ENCODE data around the gene IL32. TPM values are rescaled to one million over a fixed set of nuclear protein-coding genes. Genes with fewer than 3 reads are reported as not detected.

Gene IL32
- total RNA-seq, 1 experiment from 2014 or later, result 4.5 TPM

DNA sequence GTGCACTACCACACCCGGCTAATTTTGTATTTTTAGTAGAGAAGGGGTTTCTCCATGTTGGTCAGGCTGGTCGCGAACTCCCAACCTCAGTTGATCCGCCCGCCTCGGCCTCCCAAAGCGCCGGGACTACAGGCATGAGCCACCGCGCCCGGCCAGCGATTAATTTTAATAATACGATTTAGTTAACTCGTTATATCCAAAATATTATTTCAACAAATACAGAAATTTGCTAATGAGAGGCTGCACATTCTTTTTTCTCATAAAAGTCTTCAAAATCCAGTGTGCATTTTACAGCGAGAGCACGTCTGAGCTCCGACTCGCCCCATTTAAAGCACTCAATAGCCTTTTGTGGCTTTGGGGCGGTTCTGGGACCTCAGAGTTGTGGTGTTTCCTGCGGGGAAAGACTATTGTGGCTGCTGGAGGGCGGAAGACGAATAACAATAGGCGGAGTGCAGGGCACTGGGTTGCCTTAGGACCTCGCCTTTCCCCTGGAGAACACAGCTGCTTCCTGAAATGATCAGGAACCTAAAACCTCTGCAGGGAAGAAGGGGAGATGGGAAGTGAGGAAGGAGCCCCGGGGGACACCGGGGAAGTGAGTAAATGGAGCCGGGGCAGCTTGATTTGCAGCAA, 36.5 kb downstream of the IL32 start:
- POLR2A ChIA-PET (ENCODE audit: low non-redundant PET), result no interaction called here

DNA sequence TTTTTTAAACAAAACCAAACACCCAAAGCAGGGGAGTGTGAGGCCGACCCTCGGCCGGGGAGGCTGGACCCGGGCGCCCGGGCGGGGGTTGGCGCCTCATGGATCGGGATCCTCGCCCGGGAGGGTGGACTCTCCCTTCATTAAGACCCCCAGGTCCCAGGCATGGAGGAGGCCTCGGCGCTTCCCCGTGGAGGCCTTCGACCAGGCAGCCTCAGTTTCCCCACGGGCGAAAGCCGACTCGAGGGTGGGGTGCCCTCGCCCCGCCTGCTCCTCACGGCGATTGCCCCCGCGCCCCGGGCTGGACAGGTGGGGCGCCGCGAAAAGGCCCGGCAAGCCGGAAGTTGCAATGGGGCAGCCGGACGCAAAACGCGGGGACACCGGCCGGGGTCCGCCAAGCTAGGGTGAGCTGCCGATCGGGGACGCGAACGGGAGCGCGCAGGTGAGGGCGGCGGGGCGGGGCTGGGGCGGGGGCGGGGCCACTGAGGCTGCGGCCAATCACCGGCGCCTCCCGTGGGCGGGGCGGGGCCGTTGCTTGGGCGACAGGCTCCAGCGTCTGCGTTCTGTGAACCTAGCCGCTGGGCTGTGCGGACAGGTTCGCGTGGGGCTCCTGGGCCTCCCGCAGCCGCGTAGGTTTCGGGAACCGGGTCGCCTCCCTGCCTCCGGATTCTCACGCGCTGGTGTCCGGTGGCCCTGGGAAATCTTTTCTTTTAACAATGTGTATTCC, 40.9 kb downstream of the IL32 start:
- H3K27me3 ChIP-seq (replicated peaks; ENCODE audit: insufficient read depth, low read depth, low read length, poor library complexity), result no peaks in the 10 kb centered on the region
- no TSS peak for BruUV-seq (replicated peaks)
- TF ChIP-seq, protein P1, sequence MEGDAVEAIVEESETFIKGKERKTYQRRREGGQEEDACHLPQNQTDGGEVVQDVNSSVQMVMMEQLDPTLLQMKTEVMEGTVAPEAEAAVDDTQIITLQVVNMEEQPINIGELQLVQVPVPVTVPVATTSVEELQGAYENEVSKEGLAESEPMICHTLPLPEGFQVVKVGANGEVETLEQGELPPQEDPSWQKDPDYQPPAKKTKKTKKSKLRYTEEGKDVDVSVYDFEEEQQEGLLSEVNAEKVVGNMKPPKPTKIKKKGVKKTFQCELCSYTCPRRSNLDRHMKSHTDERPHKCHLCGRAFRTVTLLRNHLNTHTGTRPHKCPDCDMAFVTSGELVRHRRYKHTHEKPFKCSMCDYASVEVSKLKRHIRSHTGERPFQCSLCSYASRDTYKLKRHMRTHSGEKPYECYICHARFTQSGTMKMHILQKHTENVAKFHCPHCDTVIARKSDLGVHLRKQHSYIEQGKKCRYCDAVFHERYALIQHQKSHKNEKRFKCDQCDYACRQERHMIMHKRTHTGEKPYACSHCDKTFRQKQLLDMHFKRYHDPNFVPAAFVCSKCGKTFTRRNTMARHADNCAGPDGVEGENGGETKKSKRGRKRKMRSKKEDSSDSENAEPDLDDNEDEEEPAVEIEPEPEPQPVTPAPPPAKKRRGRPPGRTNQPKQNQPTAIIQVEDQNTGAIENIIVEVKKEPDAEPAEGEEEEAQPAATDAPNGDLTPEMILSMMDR (conservative IDR thresholded peaks at IDR 0.05; ENCODE audit: low read depth, low read length), result no peak
- TF ChIP-seq EZH2 (IDR thresholded peaks at IDR 0.05; ENCODE audit: borderline replicate concordance, low read depth, low read length, poor library complexity, severe bottlenecking), result no peak
- peaks cover 8% of the 10 kb centered on the region for H3K4me1 ChIP-seq (ENCODE audit: insufficient read depth, low read length, poor library complexity, severe bottlenecking)
- H3K36me3 ChIP-seq (ENCODE audit: insufficient read depth, low read length, poor library complexity, severe bottlenecking), result no peaks in the 10 kb centered on the region
- intact Hi-C loops (cut with micrococcal nuclease; ENCODE audit: unreplicated experiment), result no loop called here
- H3K27ac ChIP-seq (ENCODE audit: low read depth, low read length, poor library complexity, severe bottlenecking), result peak overlapping the region; percentile 77
- CTCF ChIA-PET, result interaction anchor here (1.1 kb wide), 1 partner anchor 23 kb away, joined by 10 read pairs; no protein-coding TSS in a partner anchor
- POLR2A ChIA-PET (ENCODE audit: low non-redundant PET), result interaction anchor here (0.6 kb wide), 2 partner anchors 531 to 1496 kb away, joined by 5 to 6 read pairs; no protein-coding TSS in a partner anchor
- peak overlapping the region; percentile 74 for H3K4me3 ChIP-seq (ENCODE audit: low read depth, low read length, poor library complexity, severe bottlenecking)
- no peaks in the 10 kb centered on the region for H3K9me3 ChIP-seq (ENCODE audit: low read depth, low read length, poor library complexity, severe bottlenecking)
- DNase-seq (ENCODE audit: low spot score), result peak; percentile 93

More for the DNA sequence above, 36.5 kb downstream of the IL32 start:
- Histone ChIP-seq H3K9me3 (ENCODE audit: low read depth, low read length, poor library complexity, severe bottlenecking) (no peaks in the 10 kb centered on the region), H3K27ac (ENCODE audit: low read depth, low read length, poor library complexity, severe bottlenecking) (peak overlapping the region; percentile 19), H3K4me1 (ENCODE audit: insufficient read depth, low read length, poor library complexity, severe bottlenecking) (peaks cover 17% of the 10 kb centered on the region), H3K4me3 (ENCODE audit: low read depth, low read length, poor library complexity, severe bottlenecking) (no peak overlapping the region), H3K27me3 (replicated peaks; ENCODE audit: insufficient read depth, low read depth, low read length, poor library complexity) (no peaks in the 10 kb centered on the region), H3K36me3 (ENCODE audit: insufficient read depth, low read length, poor library complexity, severe bottlenecking) (no peaks in the 10 kb centered on the region)
- TF ChIP-seq, protein P1 (conservative IDR thresholded peaks at IDR 0.05; ENCODE audit: low read depth, low read length), result no peak
- intact Hi-C loops (cut with micrococcal nuclease; ENCODE audit: unreplicated experiment), result no loop called here
- peak; percentile 63 for DNase-seq (ENCODE audit: low spot score)
- no TSS peak for BruUV-seq (replicated peaks)
- CTCF ChIA-PET, result interaction anchor here (0.7 kb wide), 2 partner anchors 21 to 533 kb away, joined by 3 to 9 read pairs; no protein-coding TSS in a partner anchor

DNA sequence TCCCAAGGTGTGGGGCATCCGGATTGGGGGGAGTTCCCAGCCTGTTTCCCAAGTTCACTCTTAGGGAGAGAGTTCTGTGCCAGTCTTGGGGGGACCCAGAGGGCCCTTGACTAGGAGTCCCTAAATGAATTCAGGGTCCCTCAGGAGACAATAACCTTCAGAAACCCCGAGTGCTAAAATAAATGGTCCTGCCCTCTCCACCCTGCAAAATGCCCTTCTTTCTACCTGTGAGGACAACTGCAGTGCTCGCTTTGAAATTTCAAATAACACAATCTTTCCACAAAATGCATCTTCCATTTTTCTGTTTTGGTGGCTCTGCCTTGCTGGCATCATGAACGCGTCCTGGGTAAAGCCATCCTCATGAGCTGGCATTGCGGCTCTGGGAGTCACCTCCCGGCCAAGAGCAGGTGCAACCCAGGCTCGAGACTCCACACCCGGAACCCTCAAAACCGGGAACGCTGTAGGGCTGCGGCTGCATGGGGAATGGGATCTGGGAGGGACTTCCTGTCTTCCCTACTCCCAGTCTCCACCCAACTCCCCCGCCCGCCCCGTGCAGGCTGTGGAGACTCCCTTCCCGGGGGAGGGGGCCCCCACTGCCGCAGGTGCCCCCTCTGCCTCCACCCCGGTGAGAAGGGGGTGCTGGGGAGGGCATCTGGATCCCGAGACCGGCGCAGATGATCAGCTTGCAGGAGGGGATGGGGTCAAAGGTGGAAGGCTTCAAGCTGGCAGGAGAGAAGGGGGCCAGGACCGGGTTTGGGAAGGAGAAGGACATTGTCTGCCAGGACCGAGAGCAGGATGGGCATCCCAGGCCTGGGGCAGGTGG, 46.8 kb downstream of the IL32 start, which contains the start of gene ZNF205:
ZNF205 (plus strand) TSS at position 529 of the 823 bp plus-strand sequence. CDS start 845 bp downstream, outside the sequence.
- TF ChIP-seq, protein P1 (conservative IDR thresholded peaks at IDR 0.05; ENCODE audit: low read depth, low read length), result no peak
- no peak for TF ChIP-seq EZH2 (IDR thresholded peaks at IDR 0.05; ENCODE audit: borderline replicate concordance, low read depth, low read length, poor library complexity, severe bottlenecking)
- Histone ChIP-seq H3K27ac (ENCODE audit: low read depth, low read length, poor library complexity, severe bottlenecking) (peak within 1 kb of the TSS; percentile 70), H3K9me3 (ENCODE audit: low read depth, low read length, poor library complexity, severe bottlenecking) (no peaks in the 10 kb centered on the region), H3K27me3 (replicated peaks; ENCODE audit: insufficient read depth, low read depth, low read length, poor library complexity) (no peaks in the 10 kb centered on the region), H3K4me3 (ENCODE audit: low read depth, low read length, poor library complexity, severe bottlenecking) (peak within 1 kb of the TSS; percentile 99), H3K36me3 (ENCODE audit: insufficient read depth, low read length, poor library complexity, severe bottlenecking) (peaks cover 5% of the 10 kb centered on the region), H3K4me1 (ENCODE audit: insufficient read depth, low read length, poor library complexity, severe bottlenecking) (peaks cover 20% of the 10 kb centered on the region)
- CTCF ChIA-PET, result interaction anchor here (3.2 kb wide), 1 partner anchor 17 kb away, joined by 10 read pairs; no protein-coding TSS in a partner anchor
- intact Hi-C loops (cut with micrococcal nuclease; ENCODE audit: unreplicated experiment), result no loop called here
- no TSS peak for BruUV-seq (replicated peaks)
- POLR2A ChIA-PET (ENCODE audit: low non-redundant PET), result no interaction called here
- peak; percentile 89 for DNase-seq (ENCODE audit: low spot score)

Data from A673 (cell line).